ENCODE measurements around the gene GPX4.

The GPX4 gene

DNA sequence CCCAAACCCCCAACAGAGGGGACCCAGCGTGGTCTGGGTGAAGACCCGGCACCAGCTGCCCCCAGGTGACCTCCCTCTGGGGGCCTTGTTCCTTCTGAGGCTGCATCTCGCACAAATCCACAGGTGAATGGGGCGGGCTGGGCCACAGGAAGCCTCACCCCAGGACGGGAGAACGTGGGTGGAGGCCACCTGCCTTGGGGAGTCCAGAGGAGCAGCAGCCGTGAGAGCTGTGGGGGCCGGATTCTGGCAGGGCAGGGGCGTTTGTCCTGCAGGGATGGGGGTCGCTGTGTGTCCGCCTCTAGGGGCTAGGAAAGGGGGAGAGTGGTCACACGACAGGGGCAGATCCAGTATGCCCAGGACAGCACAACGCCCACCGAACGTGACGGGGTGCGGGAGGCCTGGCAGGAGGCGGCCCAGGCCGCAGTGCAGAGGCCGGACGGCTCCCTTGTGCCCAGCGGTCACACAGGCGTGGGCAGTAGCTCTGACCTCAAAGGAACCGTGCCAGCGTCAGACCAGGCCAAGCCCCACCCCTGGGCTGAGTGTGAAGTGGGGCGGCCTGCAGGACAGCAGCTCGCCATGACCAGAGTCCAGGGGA lies 15.3 kb upstream of the GPX4 start:
- ATAC-seq (ENCODE audit: insufficient read depth, low read depth) = peak; percentile 5; the same call in 1 of the 3 replicates
- Histone ChIP-seq H3K4me1 (ENCODE audit: insufficient read depth, low read length) (peaks cover 7% of the 10 kb centered on the region), H3K79me2 (ENCODE audit: insufficient read depth, low read length) (peaks cover 19% of the 10 kb centered on the region), H3K4me3 (ENCODE audit: low read depth in 1 of 2, low read length in 2 of 2) (no peak overlapping the region), H4K20me1 (ENCODE audit: insufficient read depth, low read length) (peaks cover 47% of the 10 kb centered on the region), H3K27me3 (ENCODE audit: insufficient read depth, low read length, poor library complexity) (no peaks in the 10 kb centered on the region), H3K9ac (ENCODE audit: low read depth, low read length) (no peak overlapping the region), H2AFZ (ENCODE audit: low read depth, low read length) (no peak overlapping the region), H3K27ac (ENCODE audit: low read length) (no peak overlapping the region), H3K9me3 (ENCODE audit: insufficient read depth, low read length, severe bottlenecking) (no peaks in the 10 kb centered on the region), H3K36me3 (ENCODE audit: insufficient read depth, low read length) (peaks cover 90% of the 10 kb centered on the region), H3K4me2 (ENCODE audit: insufficient read depth, low read length) (no peak overlapping the region)
- no peak for TF ChIP-seq EZH2 (IDR thresholded peaks at IDR 0.05; ENCODE audit: borderline replicate concordance, low read depth, low read length, severe bottlenecking)
- TF ChIP-seq, protein P1, sequence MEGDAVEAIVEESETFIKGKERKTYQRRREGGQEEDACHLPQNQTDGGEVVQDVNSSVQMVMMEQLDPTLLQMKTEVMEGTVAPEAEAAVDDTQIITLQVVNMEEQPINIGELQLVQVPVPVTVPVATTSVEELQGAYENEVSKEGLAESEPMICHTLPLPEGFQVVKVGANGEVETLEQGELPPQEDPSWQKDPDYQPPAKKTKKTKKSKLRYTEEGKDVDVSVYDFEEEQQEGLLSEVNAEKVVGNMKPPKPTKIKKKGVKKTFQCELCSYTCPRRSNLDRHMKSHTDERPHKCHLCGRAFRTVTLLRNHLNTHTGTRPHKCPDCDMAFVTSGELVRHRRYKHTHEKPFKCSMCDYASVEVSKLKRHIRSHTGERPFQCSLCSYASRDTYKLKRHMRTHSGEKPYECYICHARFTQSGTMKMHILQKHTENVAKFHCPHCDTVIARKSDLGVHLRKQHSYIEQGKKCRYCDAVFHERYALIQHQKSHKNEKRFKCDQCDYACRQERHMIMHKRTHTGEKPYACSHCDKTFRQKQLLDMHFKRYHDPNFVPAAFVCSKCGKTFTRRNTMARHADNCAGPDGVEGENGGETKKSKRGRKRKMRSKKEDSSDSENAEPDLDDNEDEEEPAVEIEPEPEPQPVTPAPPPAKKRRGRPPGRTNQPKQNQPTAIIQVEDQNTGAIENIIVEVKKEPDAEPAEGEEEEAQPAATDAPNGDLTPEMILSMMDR (IDR thresholded peaks at IDR 0.05; ENCODE audit: borderline replicate concordance, extremely low read depth, low read length, poor library complexity, severe bottlenecking) = no peak
- DNase-seq = no peak

DNA sequence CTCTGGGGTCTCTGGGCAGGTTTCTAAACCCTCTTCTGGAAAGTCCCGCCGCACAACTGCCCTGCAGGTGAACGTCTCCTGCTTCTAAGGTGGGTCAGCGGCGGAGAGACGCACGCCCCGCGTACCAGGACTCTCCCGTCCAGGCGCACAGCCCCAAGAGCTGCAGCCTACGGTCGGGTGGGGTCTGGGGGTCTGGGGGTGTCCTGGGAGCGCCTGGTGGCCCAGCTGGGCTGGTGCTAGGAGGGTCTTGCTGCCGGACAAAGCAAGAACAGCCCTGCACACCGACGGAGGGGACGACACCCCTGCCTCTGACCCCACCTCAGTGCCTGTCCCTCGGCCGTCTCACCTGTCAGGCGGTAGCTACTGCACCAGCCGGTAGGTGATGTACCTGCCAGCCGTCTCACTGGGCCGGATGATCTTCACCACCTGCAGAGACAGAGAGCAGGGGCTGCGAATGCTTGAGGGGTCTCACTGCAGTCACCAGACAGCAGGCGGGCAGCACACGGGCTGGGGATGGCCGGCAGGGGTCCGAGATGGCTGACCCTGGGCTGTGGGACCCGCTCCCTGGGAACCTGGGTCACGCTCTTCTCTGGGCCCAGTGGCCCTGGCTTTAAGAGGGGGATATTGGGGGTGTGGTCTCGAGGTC lies 14.5 kb upstream of the GPX4 start:
- H3K79me2 ChIP-seq (ENCODE audit: insufficient read depth, low read length) = peaks cover 26% of the 10 kb centered on the region
- H3K4me2 ChIP-seq (ENCODE audit: insufficient read depth, low read length) = no peak overlapping the region
- H2AFZ ChIP-seq (ENCODE audit: low read depth, low read length) = no peak overlapping the region
- 0 out of 3 replicates have a peak, but pooled peaks have one; percentile 2 for ATAC-seq (ENCODE audit: insufficient read depth, low read depth)
- H3K27ac ChIP-seq (ENCODE audit: low read length) = no peak overlapping the region
- no peak overlapping the region for H3K4me3 ChIP-seq (ENCODE audit: low read depth in 1 of 2, low read length in 2 of 2)
- peaks cover 54% of the 10 kb centered on the region for H4K20me1 ChIP-seq (ENCODE audit: insufficient read depth, low read length)
- H3K4me1 ChIP-seq (ENCODE audit: insufficient read depth, low read length) = peaks cover 14% of the 10 kb centered on the region
- H3K9me3 ChIP-seq (ENCODE audit: insufficient read depth, low read length, severe bottlenecking) = no peaks in the 10 kb centered on the region
- no peak overlapping the region for H3K9ac ChIP-seq (ENCODE audit: low read depth, low read length)
- no peak for DNase-seq
- peaks cover 87% of the 10 kb centered on the region for H3K36me3 ChIP-seq (ENCODE audit: insufficient read depth, low read length)
- no peaks in the 10 kb centered on the region for H3K27me3 ChIP-seq (ENCODE audit: insufficient read depth, low read length, poor library complexity)
- no peak for TF ChIP-seq EZH2 (IDR thresholded peaks at IDR 0.05; ENCODE audit: borderline replicate concordance, low read depth, low read length, severe bottlenecking)
- TF ChIP-seq, protein P1 (IDR thresholded peaks at IDR 0.05; ENCODE audit: borderline replicate concordance, extremely low read depth, low read length, poor library complexity, severe bottlenecking) = no peak

DNA sequence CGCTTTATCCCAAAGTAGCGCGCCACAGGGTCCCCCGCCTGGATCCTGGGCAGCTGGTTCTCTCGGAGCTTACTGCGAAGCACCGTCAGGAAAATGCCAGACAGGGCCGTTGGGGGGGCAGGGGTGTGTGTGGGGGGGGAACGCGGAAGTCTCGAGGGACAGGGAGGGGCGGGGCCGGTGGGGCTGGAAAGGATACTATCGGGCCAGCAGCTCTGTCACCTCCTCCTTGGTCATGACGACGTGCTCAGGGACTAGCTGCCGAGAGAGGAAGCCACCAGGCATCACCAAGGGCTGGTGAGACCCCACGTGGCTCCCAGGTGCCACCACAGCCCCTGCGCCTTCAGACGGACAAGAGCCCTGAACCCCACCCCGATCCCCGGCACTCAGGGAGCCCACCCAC lies 13.9 kb upstream of the GPX4 start:
- Histone ChIP-seq H3K79me2 (ENCODE audit: insufficient read depth, low read length) (peaks cover 33% of the 10 kb centered on the region), H3K27ac (ENCODE audit: low read length) (no peak overlapping the region), H3K4me2 (ENCODE audit: insufficient read depth, low read length) (no peak overlapping the region), H3K9ac (ENCODE audit: low read depth, low read length) (no peak overlapping the region), H4K20me1 (ENCODE audit: insufficient read depth, low read length) (peaks cover 61% of the 10 kb centered on the region), H3K36me3 (ENCODE audit: insufficient read depth, low read length) (peaks cover 83% of the 10 kb centered on the region), H3K27me3 (ENCODE audit: insufficient read depth, low read length, poor library complexity) (no peaks in the 10 kb centered on the region), H3K9me3 (ENCODE audit: insufficient read depth, low read length, severe bottlenecking) (no peaks in the 10 kb centered on the region), H2AFZ (ENCODE audit: low read depth, low read length) (no peak overlapping the region), H3K4me1 (ENCODE audit: insufficient read depth, low read length) (peaks cover 18% of the 10 kb centered on the region), H3K4me3 (ENCODE audit: low read depth in 1 of 2, low read length in 2 of 2) (no peak overlapping the region)
- TF ChIP-seq EZH2 (IDR thresholded peaks at IDR 0.05; ENCODE audit: borderline replicate concordance, low read depth, low read length, severe bottlenecking) = no peak
- TF ChIP-seq, protein P1 (IDR thresholded peaks at IDR 0.05; ENCODE audit: borderline replicate concordance, extremely low read depth, low read length, poor library complexity, severe bottlenecking) = no peak
- DNase-seq = no peak
- ATAC-seq (ENCODE audit: insufficient read depth, low read depth) = no peak
